HG02588 (cell line): ENCODE data around the gene KCNQ2.

Experiments used
- ATAC-seq: cut with Tn5 transposase; IDR thresholded peaks from one replicate; pipeline ENCODE4 v1.9.1; 2021; ENCODE audit warnings: mild to moderate bottlenecking, moderate library complexity; ENCODE audit not compliant: unreplicated experiment

KCNQ2 gene

GRCh38 chr20:63374504-63374903 is 98.0 kb downstream of the KCNQ2 start:
- no peak for ATAC-seq

GRCh38 chr20:63373996-63374395 is 98.5 kb downstream of the KCNQ2 start:
- no peak for ATAC-seq

DNA sequence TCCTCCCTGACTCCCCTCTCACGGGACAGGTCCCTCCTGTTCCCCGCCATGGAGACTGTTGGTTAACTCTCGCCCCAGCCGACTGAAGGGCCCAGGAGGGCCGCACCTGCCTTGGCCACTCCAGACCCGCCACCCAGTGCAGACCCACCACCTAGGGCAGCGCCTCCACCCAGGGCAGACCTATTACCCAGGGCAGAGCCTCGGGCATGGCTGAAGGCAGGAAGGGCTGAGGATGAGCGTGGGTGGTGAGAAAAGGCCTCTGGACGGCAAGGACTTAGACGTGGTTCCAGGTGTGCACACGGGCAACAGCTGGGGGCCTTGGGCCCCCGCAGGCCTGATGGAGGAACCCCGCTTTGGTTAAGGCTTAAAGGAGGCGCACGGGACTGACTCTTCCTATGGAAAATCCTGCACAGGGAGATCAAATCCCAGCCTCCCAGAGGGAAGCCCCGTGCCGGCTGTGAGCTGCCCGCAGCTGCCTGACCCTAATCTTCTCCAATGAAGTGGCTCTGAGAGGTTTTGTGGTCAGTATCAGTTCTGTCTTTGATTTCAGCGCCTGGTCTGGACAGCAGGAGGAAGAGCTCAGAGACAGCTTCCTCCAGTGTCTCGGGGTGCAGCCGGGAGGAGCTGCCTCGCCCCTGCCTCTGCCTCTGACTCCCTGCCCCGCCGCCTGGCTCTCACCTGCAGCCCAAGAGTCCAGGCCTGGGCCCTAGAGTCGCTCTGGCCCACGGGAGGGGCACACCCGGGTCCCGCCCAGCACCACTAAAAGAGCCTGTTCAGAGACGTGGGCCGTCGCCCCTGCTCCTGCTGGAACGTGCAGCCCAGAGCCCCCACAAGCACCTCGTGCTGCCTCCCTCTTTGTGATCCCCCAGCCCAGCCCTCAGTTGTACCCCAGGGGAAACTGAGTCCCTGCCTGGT is 99.2 kb downstream of the KCNQ2 start:
- no peak for ATAC-seq

DNA sequence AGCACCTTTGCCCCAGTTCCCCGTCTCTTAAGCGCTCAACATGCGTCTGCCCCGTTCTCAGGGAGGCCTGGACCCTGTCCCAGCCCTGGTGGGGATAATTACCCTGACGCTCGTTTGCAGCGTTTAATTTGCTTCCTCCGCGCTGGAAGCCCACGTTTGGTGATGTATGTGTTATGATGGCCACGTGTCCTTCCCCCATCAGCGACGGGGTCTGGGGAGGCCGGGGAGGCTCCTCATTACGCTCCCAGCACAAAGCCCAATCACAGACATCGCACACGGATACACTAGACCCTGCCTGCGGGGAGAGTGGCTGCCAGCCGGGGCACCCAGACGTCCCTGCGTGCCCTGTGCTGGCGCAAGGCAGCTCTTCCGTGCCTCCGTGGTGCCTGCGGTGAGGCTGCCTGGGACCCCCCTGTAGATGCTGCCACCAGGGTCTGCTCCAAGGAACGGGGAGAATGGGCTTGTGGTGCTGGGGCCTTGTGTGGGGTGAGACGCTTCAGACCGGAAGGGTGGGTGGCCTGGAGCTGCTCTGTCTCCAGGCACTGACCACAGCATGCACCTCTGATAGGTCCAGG is 101.1 kb downstream of the KCNQ2 start:
- no peak for ATAC-seq

GRCh38 chr20:63370618-63371187 is 101.8 kb downstream of the KCNQ2 start:
- no peak for ATAC-seq

DNA sequence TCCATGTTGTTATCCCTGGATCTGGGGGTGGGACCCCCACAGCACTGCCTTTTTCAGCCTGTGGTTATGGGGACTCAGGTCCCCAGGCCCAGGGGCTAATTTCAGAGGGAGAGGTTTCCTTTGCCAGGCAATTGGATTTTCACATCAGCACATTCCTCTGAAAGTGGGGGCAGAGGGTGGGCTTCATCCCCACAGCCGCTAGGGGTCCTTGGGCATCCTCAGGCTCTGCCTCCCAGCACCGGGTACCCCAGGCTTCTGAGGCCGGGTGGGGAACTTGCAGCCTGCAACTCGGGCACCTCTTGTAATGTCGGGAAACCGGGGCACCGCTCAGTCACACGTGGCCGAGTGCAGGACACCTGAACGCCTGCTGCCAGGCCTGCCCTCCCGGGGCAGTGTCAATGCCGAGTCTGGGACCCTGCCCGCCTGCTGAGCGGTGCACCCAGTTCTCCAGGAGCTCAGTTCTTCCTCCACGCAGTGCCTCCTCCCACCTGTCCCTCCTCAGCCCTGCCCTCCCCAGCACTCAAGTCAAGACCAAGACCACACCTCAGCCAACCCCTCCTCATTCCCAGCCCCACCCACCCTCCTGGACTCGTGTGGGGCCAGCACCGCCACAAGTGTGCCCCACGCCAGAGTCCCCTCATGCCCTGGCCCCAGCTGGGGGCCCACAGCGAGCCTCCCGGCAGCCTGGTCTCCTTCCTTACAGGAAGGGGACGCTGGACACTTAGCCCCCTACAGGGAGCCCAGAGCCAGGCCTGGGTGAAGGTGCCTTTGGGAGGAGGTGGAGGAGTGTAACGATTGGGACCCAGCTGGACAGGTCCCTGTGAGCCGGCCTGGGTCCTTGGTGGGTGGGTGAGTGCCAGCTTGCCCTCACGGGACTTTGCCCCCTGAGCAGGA is 102.5 kb downstream of the KCNQ2 start:
- ATAC-seq, result no peak

- no peak for ATAC-seq
Measured at GRCh38 chr20:63369024-63369530, 103.4 kb downstream of the KCNQ2 start.

GRCh38 chr20:63368151-63368550 is 104.3 kb downstream of the KCNQ2 start:
- ATAC-seq, result no peak

DNA sequence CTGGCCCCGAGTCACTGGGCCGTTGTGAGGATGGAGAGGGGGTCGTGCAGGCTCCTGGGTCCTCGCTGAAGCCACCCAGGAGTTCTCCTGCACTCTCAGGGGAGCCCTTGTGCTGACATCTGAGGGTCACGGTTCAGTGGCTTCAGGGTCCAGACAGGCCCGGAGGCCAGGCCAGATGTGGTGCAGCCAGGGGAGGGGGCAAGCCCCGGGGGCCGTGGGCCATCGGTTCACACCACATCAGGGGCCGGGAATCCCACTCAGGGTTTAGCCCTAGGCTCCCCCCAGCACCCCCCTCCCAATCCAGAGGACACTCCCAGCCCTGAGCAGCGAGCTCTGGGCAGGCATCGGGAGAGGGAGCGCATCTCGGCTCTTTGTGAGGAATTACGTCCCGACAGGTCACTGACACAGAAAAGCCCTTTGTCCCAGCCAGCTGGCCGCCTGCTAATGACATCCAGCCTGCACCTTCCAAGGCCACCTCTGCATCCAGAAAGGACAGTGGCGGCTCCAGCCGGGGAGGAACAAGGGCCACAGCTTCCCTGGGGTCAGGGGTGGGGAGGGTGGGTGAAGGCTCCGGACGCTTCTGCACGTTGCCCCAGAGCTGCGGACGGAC is 104.9 kb downstream of the KCNQ2 start:
- no peak for ATAC-seq

DNA sequence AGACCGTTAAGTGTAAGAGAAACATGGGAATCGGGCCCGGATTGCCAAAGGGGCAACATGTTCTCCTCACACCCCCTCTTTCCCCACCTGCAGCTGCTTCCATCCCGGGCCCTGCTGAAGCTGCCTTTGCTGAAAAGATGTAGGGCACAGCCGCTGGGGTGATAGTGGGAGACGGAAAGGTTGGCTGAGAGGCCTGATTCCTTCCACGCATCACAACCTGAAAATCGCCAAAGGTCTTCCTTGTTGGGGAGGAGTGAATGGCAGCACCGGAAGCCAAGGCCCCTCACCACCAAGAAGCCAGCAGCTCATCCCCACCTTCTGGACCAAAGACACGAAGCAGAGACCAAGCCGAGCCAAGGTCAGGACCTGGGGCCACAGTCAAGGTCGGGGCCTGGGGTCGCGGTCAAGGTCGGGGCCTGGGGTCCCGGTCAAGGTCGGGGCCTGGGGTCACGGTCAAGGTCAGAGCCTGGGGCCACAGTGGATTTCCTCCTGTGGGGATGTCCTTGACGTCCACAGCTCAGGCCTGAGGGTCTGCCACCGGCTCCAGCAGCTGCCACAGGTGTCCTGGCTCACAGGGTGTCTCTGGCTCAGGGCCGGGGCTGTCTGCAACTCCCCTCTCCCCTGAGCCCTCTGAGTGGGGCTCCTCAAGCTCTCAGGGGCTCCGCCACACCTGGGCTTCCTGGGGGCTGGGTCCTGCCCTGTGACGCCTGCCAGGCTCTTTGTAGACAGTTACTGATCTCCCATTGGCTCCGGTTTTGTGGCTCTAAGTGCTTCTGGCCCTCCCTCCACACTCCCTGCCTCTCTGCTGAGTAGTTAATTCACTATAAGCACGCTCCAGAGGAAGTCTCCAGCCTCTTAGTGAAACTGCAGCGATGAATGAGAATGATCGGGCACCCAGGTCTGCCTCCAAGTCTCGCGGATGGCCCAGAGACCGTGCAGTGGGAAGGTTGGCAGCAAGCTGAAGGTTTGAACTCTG is 105.8 kb downstream of the KCNQ2 start:
- ATAC-seq, result no peak

GRCh38 chr20:63365601-63366389 is 106.7 kb downstream of the KCNQ2 start:
- no peak for ATAC-seq

- no peak for ATAC-seq
Measured at GRCh38 chr20:63364801-63365585, 107.5 kb downstream of the KCNQ2 start.

GRCh38 chr20:63363981-63364561 is 108.4 kb downstream of the KCNQ2 start:
- no peak for ATAC-seq

DNA sequence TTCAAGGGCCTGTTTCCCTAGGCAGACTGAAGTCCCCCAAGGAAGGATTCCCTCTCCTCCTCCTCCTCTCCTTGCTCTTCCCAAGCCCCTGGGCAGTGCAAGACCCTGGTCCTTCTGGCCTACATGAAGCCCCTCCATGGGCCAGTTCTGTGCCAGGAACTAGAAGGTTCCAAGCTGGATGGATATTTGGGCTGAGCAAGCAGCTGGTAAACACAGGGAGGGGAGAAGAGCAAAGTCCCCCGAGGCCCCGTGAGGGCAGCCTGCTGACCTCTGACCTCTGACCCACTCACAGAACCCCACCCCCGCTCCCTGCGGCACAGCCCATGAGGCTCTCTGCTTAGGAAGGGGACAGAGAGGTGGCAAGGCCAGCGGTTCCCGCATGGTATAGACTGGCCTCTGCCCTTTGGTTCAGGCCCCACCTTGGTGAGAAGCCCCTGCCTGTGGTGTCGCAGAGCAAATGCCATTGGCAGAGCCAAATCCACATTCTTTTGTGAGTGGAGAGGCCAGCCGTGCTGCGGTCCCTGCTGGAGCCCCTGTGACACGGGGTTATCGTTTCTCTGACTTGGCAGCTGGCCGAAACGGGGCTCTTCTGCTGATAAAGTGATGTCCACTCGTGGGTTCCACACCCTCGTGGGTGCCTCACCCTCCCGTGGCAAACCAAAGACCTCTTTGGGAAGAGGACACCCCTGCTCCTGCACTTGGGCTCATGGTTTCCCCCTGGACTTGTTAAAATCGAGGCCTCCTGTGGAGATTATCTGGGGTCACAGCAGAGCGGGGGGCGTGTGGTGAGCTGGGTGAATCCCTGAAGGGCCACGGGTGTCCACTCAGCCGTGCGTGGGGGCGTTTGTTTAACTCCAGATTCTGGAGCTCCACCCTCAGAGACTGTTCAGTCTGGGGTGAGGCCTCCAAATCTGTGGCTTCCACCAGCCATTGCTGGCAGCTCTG is 109.2 kb downstream of the KCNQ2 start:
- no peak for ATAC-seq

GRCh38 chr20:63362436-63363009 is 109.9 kb downstream of the KCNQ2 start:
- no peak for ATAC-seq
